IMR-90 (cell line): ENCODE results near the gene TPI1. TPM values are rescaled to one million over a fixed set of nuclear protein-coding genes. Genes with fewer than 3 reads are reported as not detected.

ENCODE experiments used
- ATAC-seq: fragments of 200-7000 bp; cut with Tn5 transposase; 2 replicates; pipeline ENCODE4 v1.9.1; 2020; ENCODE audit warnings: low read depth, mild to moderate bottlenecking, moderate library complexity
- BruUV-seq: library from RNA; stranded (reverse); fragments of 400-500 nt; replicated peaks from 2 replicates; lab custom pipeline; 2021; lab: Mats Ljungman, UMichigan
- CTCF ChIA-PET: fragments of 300-600 bp; formaldehyde crosslinking; extraction: SDS; loops from one replicate; lab custom pipeline; 2021; ENCODE audit warnings: antibody characterized with exemption; lab: Yijun Ruan, JAX
- POLR2A ChIA-PET: fragments of 300-600 bp; sonication (Branson Sonifier 250); formaldehyde crosslinking; loops from one replicate; lab custom pipeline; 2022; ENCODE audit warnings: antibody characterized with exemption; ENCODE audit not compliant: unreplicated experiment; lab: Charles Lee
- DNase-seq: peaks from one replicate; pipeline ENCODE4 v3.0.0; 2013
- H2AFZ ChIP-seq: replicated peaks from 2 replicates; pipeline ENCODE3; 2013; ENCODE audit warnings: low read length, mild to moderate bottlenecking; ENCODE audit not compliant: poor library complexity
- H2AK5ac ChIP-seq: 2 replicates; pipeline ENCODE4 v1.6.1; 2013; ENCODE audit warnings: low read depth, low read length, inconsistent platforms
- H2AK9ac ChIP-seq: replicated peaks from 2 replicates; pipeline ENCODE3; 2013; ENCODE audit warnings: mild to moderate bottlenecking, low read depth, low read length, moderate library complexity; ENCODE audit not compliant: poor library complexity
- H2BK120ac ChIP-seq: 2 replicates; pipeline ENCODE4 v1.6.1; 2013; ENCODE audit warnings: low read depth, low read length, inconsistent platforms
- H2BK15ac ChIP-seq: 3 replicates; pipeline ENCODE4 v1.6.1; 2013; ENCODE audit warnings: low read depth, low read length, inconsistent platforms
- H2BK20ac ChIP-seq: 2 replicates; pipeline ENCODE4 v1.6.1; 2013; ENCODE audit warnings: low read depth, mild to moderate bottlenecking, inconsistent platforms, low read length, moderate library complexity
- H2BK5ac ChIP-seq: 2 replicates; pipeline ENCODE4 v1.6.1; 2013; ENCODE audit warnings: mild to moderate bottlenecking, low read depth, low read length, inconsistent platforms; ENCODE audit not compliant: poor library complexity, severe bottlenecking
- H3K14ac ChIP-seq: replicated peaks from 2 replicates; pipeline ENCODE4 v1.6.1; 2013; ENCODE audit warnings: low read depth, low read length, inconsistent platforms
- H3K18ac ChIP-seq: 2 replicates; pipeline ENCODE4 v1.6.1; 2013; ENCODE audit warnings: low read depth, low read length, control low read depth
- H3K23ac ChIP-seq: 2 replicates; pipeline ENCODE4 v1.6.1; 2013; ENCODE audit warnings: low read depth, low read length, inconsistent platforms
- H3K27ac ChIP-seq: 2 replicates; pipeline ENCODE4 v1.5.1; 2013; ENCODE audit warnings: mild to moderate bottlenecking, control low read depth, low read length; ENCODE audit not compliant: insufficient read depth
- H3K27me3 ChIP-seq: 2 replicates; pipeline ENCODE4 v1.6.1; 2013; ENCODE audit warnings: low read length; ENCODE audit not compliant: control insufficient read depth, insufficient read depth
- H3K36me3 ChIP-seq: 2 replicates; pipeline ENCODE4 v1.6.1; 2013; ENCODE audit warnings: low read length, mixed read lengths; ENCODE audit not compliant: control insufficient read depth, insufficient read depth
- H3K4ac ChIP-seq: 2 replicates; pipeline ENCODE4 v1.6.1; 2013; ENCODE audit warnings: low read depth, low read length, inconsistent platforms
- H3K4me1 ChIP-seq: 2 replicates; pipeline ENCODE4 v1.6.1; 2013; ENCODE audit warnings: low read length, mixed read lengths; ENCODE audit not compliant: control insufficient read depth, insufficient read depth
- H3K4me2 ChIP-seq: 2 replicates; pipeline ENCODE4 v1.6.1; 2013; ENCODE audit warnings: low read depth, mild to moderate bottlenecking, control low read depth, low read length, moderate library complexity
- H3K4me3 ChIP-seq: 2 replicates; pipeline ENCODE4 v1.5.1; 2013; ENCODE audit warnings: low read depth, mild to moderate bottlenecking, control low read depth, low read length, moderate library complexity; ENCODE audit not compliant: insufficient read depth
- H3K56ac ChIP-seq: 2 replicates; pipeline ENCODE4 v1.6.1; 2013; ENCODE audit warnings: low read length, inconsistent platforms; ENCODE audit not compliant: insufficient read depth; ENCODE audit errors: extremely low read depth
- H3K79me1 ChIP-seq, 2 experiments: 2 replicates each; pipeline ENCODE4 v1.6.1; 2013; ENCODE audit warnings: low read length in 2 of 2, inconsistent platforms in 1 of 2, low read depth in 1 of 2
- H3K9ac ChIP-seq: 2 replicates; pipeline ENCODE4 v1.6.1; 2013; ENCODE audit warnings: low read depth, low read length, control low read depth
- H3K9me1 ChIP-seq: 2 replicates; pipeline ENCODE4 v1.6.1; 2013; ENCODE audit warnings: low read length, inconsistent platforms; ENCODE audit not compliant: insufficient read depth
- H3K9me3 ChIP-seq: 2 replicates; pipeline ENCODE4 v1.6.1; 2013; ENCODE audit warnings: low read length; ENCODE audit not compliant: control insufficient read depth, insufficient read depth
- H4K20me1 ChIP-seq: 2 replicates; pipeline ENCODE4 v1.6.1; 2013; ENCODE audit warnings: low read length, inconsistent platforms; ENCODE audit not compliant: insufficient read depth
- H4K5ac ChIP-seq: 2 replicates; pipeline ENCODE4 v1.6.1; 2013; ENCODE audit warnings: mild to moderate bottlenecking, low read depth, low read length, control low read depth
- H4K8ac ChIP-seq, 2 experiments: 2 replicates each; pipeline ENCODE4 v1.6.1; 2013; ENCODE audit warnings: low read depth in 2 of 2, low read length in 2 of 2, control low read depth in 1 of 2, inconsistent platforms in 1 of 2
- H4K91ac ChIP-seq: 2 replicates; pipeline ENCODE4 v1.6.1; 2013; ENCODE audit warnings: low read depth, low read length, inconsistent platforms; ENCODE audit not compliant: insufficient read depth
- BHLHE40 ChIP-seq: fragments of 150-350 bp; IDR thresholded peaks from 2 replicates; pipeline ENCODE4 v1.6.1; 2016; ENCODE audit warnings: mild to moderate bottlenecking, low read depth, low read length
- CHD1 ChIP-seq: IDR thresholded peaks from 2 replicates; pipeline ENCODE4 v1.6.1; 2012; ENCODE audit warnings: low read depth, low read length, improper control_type of control experiment
- CTCF ChIP-seq: conservative IDR thresholded peaks from 2 replicates; pipeline ENCODE4 v1.5.1; 2012; ENCODE audit warnings: mild to moderate bottlenecking, low read depth, low read length, improper control_type of control experiment
- FOS ChIP-seq: fragments of 150-350 bp; IDR thresholded peaks from 2 replicates; pipeline ENCODE4 v1.6.1; 2016; ENCODE audit warnings: low read depth, low read length
- MAZ ChIP-seq: IDR thresholded peaks from 2 replicates; pipeline ENCODE4 v1.6.1; 2012; ENCODE audit warnings: low read depth, mild to moderate bottlenecking, low read length, improper control_type of control experiment, moderate library complexity, borderline replicate concordance
- MXI1 ChIP-seq: IDR thresholded peaks from 2 replicates; pipeline ENCODE4 v1.6.1; 2012; ENCODE audit warnings: low read depth, mild to moderate bottlenecking, low read length, moderate library complexity, borderline replicate concordance
- NFE2L2 ChIP-seq: fragments of 150-350 bp; IDR thresholded peaks from 2 replicates; pipeline ENCODE4 v1.6.1; 2016; ENCODE audit warnings: low read depth, mild to moderate bottlenecking, low read length
- POLR2A ChIP-seq: IDR thresholded peaks from 2 replicates; pipeline ENCODE4 v1.6.1; 2012; ENCODE audit warnings: mild to moderate bottlenecking, low read depth, low read length
- RAD21 ChIP-seq: IDR thresholded peaks from 2 replicates; pipeline ENCODE4 v1.6.1; 2012; ENCODE audit warnings: low read length, improper control_type of control experiment
- RFX5 ChIP-seq: IDR thresholded peaks from 2 replicates; pipeline ENCODE4 v1.8.0; 2012; ENCODE audit warnings: low read depth, mild to moderate bottlenecking, low read length, moderate library complexity
- USF2 ChIP-seq: fragments of 150-350 bp; IDR thresholded peaks from 2 replicates; pipeline ENCODE4 v1.6.1; 2017; ENCODE audit warnings: mild to moderate bottlenecking, antibody characterized with exemption, low read length, low read depth
- WGBS, 2 experiments: methylation state at CpG; one replicate each; pipeline versions ENCODE4 v1.1.5 to v1.1.7; 2013; ENCODE audit warnings: missing lambda C conversion rate in 2 of 2; ENCODE audit not compliant: insufficient read length in 1 of 2; ENCODE audit errors: extremely low coverage in 2 of 2; 5-methylcytosine and 5-hydroxymethylcytosine counted together
- dilution Hi-C: fragments of 300-500 bp; cut with HindIII; formaldehyde crosslinking; loops from one replicate; pipeline ENCODE4 v1.14.3; 2018; ENCODE audit warnings: low sequenced_read_pairs; ENCODE audit not compliant: unreplicated experiment
- in situ Hi-C: fragments of 300-500 bp; cut with MboI; formaldehyde crosslinking; loops from 3 replicates; pipeline ENCODE4 v1.14.3; 2019; ENCODE audit warnings: low sequenced_read_pairs, inconsistent platforms, mixed read lengths
- intact Hi-C: fragments of 100-400 bp; cut with micrococcal nuclease; formaldehyde crosslinking; loops from 2 replicates; pipeline ENCODE4 v1.10.0; 2022
- polyA plus RNA-seq, 3 experiments: library from polyadenylated mRNA; depleted of rRNA; stranded (reverse); fragments of >200 nt; gene quantifications; 2 replicates each; pipeline ENCODE4 v1.2.3, GENCODE V29; 2012; ENCODE audit warnings: low replicate concordance in 1 of 3
- total RNA-seq: library from RNA; depleted of rRNA; stranded (reverse); fragments of >200 nt; gene quantifications from 2 replicates; pipeline ENCODE4 v1.2.3, GENCODE V29; 2012

TPI1 gene
- total and polyA plus RNA-seq, 2 of the 4 experiments (the other 2 are of a cell fraction) = 1,995 to 2,176 TPM

GRCh38 chr12:6824085-6824775 is 43.1 kb upstream of the TPI1 start (continued):
- no peak for TF ChIP-seq RAD21

- DNase-seq (peak; percentile 52), ATAC-seq (no peak)
- H3K23ac ChIP-seq = peak overlapping the region; percentile 19; the same call in 1 of the 2 replicates
- dilution Hi-C loops = no loop called here
- peak overlapping the region; percentile 68 for H3K4ac ChIP-seq
- no peaks in the 10 kb centered on the region for H3K36me3 ChIP-seq
- no peak overlapping the region for H3K56ac ChIP-seq
- H2BK120ac ChIP-seq = no peak overlapping the region
- peaks cover 8 to 46% of the 10 kb centered on the region in 2 experiments; a peak in 3 of 4 replicates for H3K79me1 ChIP-seq
- no peak overlapping the region; the same call in 1 of the 2 replicates for H4K5ac ChIP-seq
- H3K9ac ChIP-seq = no peak overlapping the region
- no peak overlapping the region for H3K4me3 ChIP-seq
- POLR2A ChIA-PET = no interaction called here
- H2AFZ ChIP-seq = peak overlapping the region; percentile 89
- H3K9me1 ChIP-seq = peaks cover 3% of the 10 kb centered on the region; the same call in 1 of the 2 replicates
- H2BK5ac ChIP-seq = no peak overlapping the region
- H3K4me1 ChIP-seq = peaks cover 22% of the 10 kb centered on the region
- peak overlapping the region; percentile 67 for H3K14ac ChIP-seq
- WGBS, 2 experiments = 59% methylated on average over 10 of the region's 12 CpGs; no CpG with 5 or more reads in 1 of the 2 experiments
- peaks cover 2% of the 10 kb centered on the region; the same call in 1 of the 2 replicates for H3K27me3 ChIP-seq
- H2AK9ac ChIP-seq = peak overlapping the region; percentile 94
- peak overlapping the region in 1 of 2 experiments; percentile 78; a peak in 1 of 4 replicates for H4K8ac ChIP-seq
- in situ Hi-C loops = loop anchor here (5.0 to 10.0 kb wide), 2 partner anchors 73 to 210 kb away; partner anchors contain the start of gene MLF2
- H2BK20ac ChIP-seq = no peak overlapping the region; the same call in 1 of the 2 replicates
- H2BK15ac ChIP-seq = no peak overlapping the region
- BruUV-seq = no TSS peak
- CTCF ChIA-PET = interaction anchor here (1.0 kb wide), 1 partner anchor 58 kb away, joined by 4 read pairs; the partner anchor contains the start of gene PTMS
- peak overlapping the region; percentile 69 for H2AK5ac ChIP-seq
- peak overlapping the region; percentile 38; the same call in 1 of the 2 replicates for H4K91ac ChIP-seq
- peak overlapping the region; percentile 73 for H3K4me2 ChIP-seq
- intact Hi-C loops = loop anchor here (1.0 to 5.0 kb wide), 6 partner anchors 47 to 208 kb away; partner anchors contain the start of genes MLF2 and ZNF384
- H3K27ac ChIP-seq = no peak overlapping the region
- H3K18ac ChIP-seq = no peak overlapping the region
- no peaks in the 10 kb centered on the region for H3K9me3 ChIP-seq
- H4K20me1 ChIP-seq = peaks cover 6% of the 10 kb centered on the region; the same call in 1 of the 2 replicates
- no peak for TF ChIP-seq CHD1
- no peak for TF ChIP-seq RFX5
- no peak for TF ChIP-seq USF2
- no peak for TF ChIP-seq POLR2A
- no peak for TF ChIP-seq MXI1
- TF ChIP-seq FOS = no peak
- TF ChIP-seq CTCF = no peak
- TF ChIP-seq RAD21 = no peak
- no peak for TF ChIP-seq NFE2L2
- TF ChIP-seq MAZ = no peak
- no peak for TF ChIP-seq BHLHE40
Measured at GRCh38 chr12:6824901-6825381, 42.4 kb upstream of the TPI1 start.
